GM19043 (cell line): ENCODE data around the gene BTBD7.

Experiments
- ATAC-seq: cut with Tn5 transposase; IDR thresholded peaks from one replicate; pipeline ENCODE4 v1.9.1; 2021; ENCODE audit warnings: low read depth; ENCODE audit not compliant: unreplicated experiment

Gene BTBD7

GRCh38 chr14:93331002-93331727 lies 1.7 kb downstream of the BTBD7 start:
- ATAC-seq = no peak

GRCh38 chr14:93330609-93331000 lies 2.2 kb downstream of the BTBD7 start:
- ATAC-seq = no peak

- ATAC-seq = no peak
Observed at GRCh38 chr14:93329965-93330608, 2.7 kb downstream of the BTBD7 start.

GRCh38 chr14:93328546-93328945 lies 4.3 kb downstream of the BTBD7 start:
- ATAC-seq = no peak

- ATAC-seq = no peak
Observed at GRCh38 chr14:93326196-93326595, 6.6 kb downstream of the BTBD7 start.

- ATAC-seq = no peak
Observed at GRCh38 chr14:93323600-93324174, 9.1 kb downstream of the BTBD7 start.

- ATAC-seq = no peak
Observed at GRCh38 chr14:93322929-93323599, 9.8 kb downstream of the BTBD7 start.

GRCh38 chr14:93320489-93320888 lies 12.3 kb downstream of the BTBD7 start:
- ATAC-seq = no peak

- ATAC-seq = peak; percentile 45
Observed at GRCh38 chr14:93319958-93320357, 12.9 kb downstream of the BTBD7 start.

GRCh38 chr14:93319494-93319893 lies 13.3 kb downstream of the BTBD7 start:
- ATAC-seq = peak; percentile 40

GRCh38 chr14:93318927-93319326 lies 13.9 kb downstream of the BTBD7 start:
- ATAC-seq = no peak

GRCh38 chr14:93317875-93318807 lies 14.7 kb downstream of the BTBD7 start:
- ATAC-seq = no peak

GRCh38 chr14:93317210-93317874 lies 15.5 kb downstream of the BTBD7 start:
- no peak for ATAC-seq

GRCh38 chr14:93316716-93317115 lies 16.1 kb downstream of the BTBD7 start:
- no peak for ATAC-seq

GRCh38 chr14:93315575-93315974 lies 17.3 kb downstream of the BTBD7 start:
- no peak for ATAC-seq

GRCh38 chr14:93311082-93311481 lies 21.8 kb downstream of the BTBD7 start:
- ATAC-seq = no peak

- ATAC-seq = no peak
Observed at GRCh38 chr14:93309427-93309966, 23.3 kb downstream of the BTBD7 start.

GRCh38 chr14:93308686-93309345 lies 24.0 kb downstream of the BTBD7 start:
- ATAC-seq = no peak

- no peak for ATAC-seq
Observed at GRCh38 chr14:93306812-93307211, 26.0 kb downstream of the BTBD7 start.
